HEK293 (cell line): ENCODE results near the gene CDCA3.

Source experiments
- HOXA7 ChIP-seq: sonication (generic); formaldehyde crosslinking; IDR thresholded peaks from 2 replicates; pipeline ENCODE4 v1.8.1; 2022; ENCODE audit warnings: missing genetic modification reagents, borderline replicate concordance
- KLF9 ChIP-seq: fragments of 450-650 bp; formaldehyde crosslinking; IDR thresholded peaks from 2 replicates; pipeline ENCODE4 v1.5.1; 2016; ENCODE audit warnings: missing biosample characterization, missing genetic modification characterization, low read depth
- ZBTB21 ChIP-seq: fragments of 450-650 bp; formaldehyde crosslinking; IDR thresholded peaks from 2 replicates; pipeline ENCODE4 v1.5.1; 2017; ENCODE audit warnings: missing biosample characterization, missing genetic modification characterization
- ZNF24 ChIP-seq: fragments of 450-650 bp; formaldehyde crosslinking; IDR thresholded peaks from 2 replicates; pipeline ENCODE4 v1.5.1; 2016; ENCODE audit warnings: missing biosample characterization, missing genetic modification characterization
- ZNF274 ChIP-seq, 2 experiments: fragments of 200-500 bp in 1 of 2; fragments of 450-650 bp in 1 of 2; sonication (Bioruptor generic) in 1 of 2; formaldehyde crosslinking in 1 of 2; IDR thresholded peaks; 2 replicates each; pipeline versions ENCODE4 v1.5.1 to v1.6.1; 2014 to 2016; ENCODE audit warnings: borderline replicate concordance in 1 of 2, inconsistent platforms in 1 of 2, low read length in 1 of 2, missing biosample characterization in 1 of 2, missing genetic modification characterization in 1 of 2
- ZNF302 ChIP-seq: fragments of 450-650 bp; formaldehyde crosslinking; IDR thresholded peaks from 2 replicates; pipeline ENCODE4 v1.5.1; 2016; ENCODE audit warnings: missing biosample characterization, missing genetic modification characterization, low read depth
- ZNF423 ChIP-seq: fragments of 450-650 bp; formaldehyde crosslinking; IDR thresholded peaks from 2 replicates; pipeline ENCODE4 v1.5.1; 2016; ENCODE audit warnings: missing biosample characterization, missing genetic modification characterization
- ZNF621 ChIP-seq: fragments of 450-650 bp; formaldehyde crosslinking; IDR thresholded peaks from 2 replicates; pipeline ENCODE4 v1.5.1; 2017; ENCODE audit warnings: missing biosample characterization, missing genetic modification characterization
- TF ChIP-seq, protein P1 (sequence below): fragments of 450-650 bp; formaldehyde crosslinking; IDR thresholded peaks from 2 replicates; pipeline ENCODE4 v1.5.1; 2016; ENCODE audit warnings: missing biosample characterization, missing genetic modification characterization
- TF ChIP-seq, protein P2 (sequence below): fragments of 450-650 bp; formaldehyde crosslinking; IDR thresholded peaks from 2 replicates; pipeline ENCODE4 v1.5.1; 2016; ENCODE audit warnings: missing biosample characterization, missing genetic modification characterization
- TF ChIP-seq, protein P3 (sequence below): fragments of 450-650 bp; formaldehyde crosslinking; IDR thresholded peaks from 2 replicates; pipeline ENCODE4 v1.5.1; 2017; ENCODE audit warnings: missing biosample characterization, missing genetic modification characterization

DNA sequence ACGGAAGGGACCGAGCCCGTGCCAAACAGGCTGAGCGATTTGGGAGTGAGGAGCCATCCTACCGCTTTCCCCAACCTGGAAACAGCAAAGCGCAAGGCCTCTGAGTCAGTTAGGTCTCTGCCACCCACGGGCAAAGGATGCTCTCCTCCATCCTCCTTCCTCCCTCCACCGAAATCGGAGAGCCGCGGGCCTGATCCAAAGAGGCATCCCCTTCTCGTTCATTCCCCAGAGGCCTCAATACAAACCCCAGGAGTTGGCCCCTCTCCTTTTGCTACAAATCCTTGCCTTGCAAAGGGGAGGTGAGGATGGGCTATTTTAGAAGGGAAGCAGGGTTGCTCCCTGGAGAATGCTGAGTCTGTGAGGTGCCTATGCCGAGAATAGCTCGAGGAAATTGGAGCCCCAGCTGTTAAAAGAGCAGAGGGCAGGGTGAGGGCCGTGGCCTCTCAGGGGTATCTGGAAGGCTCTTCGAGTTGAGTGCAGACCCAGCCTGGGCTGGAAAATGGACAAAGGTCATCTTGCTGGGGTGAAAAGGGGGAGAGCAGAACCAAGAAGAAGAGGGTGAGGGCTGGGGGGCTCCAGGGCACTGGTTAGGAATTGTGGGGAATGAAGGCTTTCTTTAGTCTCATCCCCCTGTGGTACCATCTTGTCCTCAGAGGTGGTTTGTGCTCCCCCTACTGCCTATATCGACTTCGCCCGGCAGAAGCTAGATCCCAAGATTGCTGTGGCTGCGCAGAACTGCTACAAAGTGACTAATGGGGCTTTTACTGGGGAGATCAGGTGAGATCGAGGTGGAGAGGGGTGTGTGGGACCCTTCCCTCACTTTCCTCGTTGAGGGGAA, 17.3 kb upstream of the CDCA3 start:
- TF ChIP-seq, protein P1, sequence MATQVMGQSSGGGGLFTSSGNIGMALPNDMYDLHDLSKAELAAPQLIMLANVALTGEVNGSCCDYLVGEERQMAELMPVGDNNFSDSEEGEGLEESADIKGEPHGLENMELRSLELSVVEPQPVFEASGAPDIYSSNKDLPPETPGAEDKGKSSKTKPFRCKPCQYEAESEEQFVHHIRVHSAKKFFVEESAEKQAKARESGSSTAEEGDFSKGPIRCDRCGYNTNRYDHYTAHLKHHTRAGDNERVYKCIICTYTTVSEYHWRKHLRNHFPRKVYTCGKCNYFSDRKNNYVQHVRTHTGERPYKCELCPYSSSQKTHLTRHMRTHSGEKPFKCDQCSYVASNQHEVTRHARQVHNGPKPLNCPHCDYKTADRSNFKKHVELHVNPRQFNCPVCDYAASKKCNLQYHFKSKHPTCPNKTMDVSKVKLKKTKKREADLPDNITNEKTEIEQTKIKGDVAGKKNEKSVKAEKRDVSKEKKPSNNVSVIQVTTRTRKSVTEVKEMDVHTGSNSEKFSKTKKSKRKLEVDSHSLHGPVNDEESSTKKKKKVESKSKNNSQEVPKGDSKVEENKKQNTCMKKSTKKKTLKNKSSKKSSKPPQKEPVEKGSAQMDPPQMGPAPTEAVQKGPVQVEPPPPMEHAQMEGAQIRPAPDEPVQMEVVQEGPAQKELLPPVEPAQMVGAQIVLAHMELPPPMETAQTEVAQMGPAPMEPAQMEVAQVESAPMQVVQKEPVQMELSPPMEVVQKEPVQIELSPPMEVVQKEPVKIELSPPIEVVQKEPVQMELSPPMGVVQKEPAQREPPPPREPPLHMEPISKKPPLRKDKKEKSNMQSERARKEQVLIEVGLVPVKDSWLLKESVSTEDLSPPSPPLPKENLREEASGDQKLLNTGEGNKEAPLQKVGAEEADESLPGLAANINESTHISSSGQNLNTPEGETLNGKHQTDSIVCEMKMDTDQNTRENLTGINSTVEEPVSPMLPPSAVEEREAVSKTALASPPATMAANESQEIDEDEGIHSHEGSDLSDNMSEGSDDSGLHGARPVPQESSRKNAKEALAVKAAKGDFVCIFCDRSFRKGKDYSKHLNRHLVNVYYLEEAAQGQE (tag by site-specific recombination), result no peak
- TF ChIP-seq ZNF423 (no peak), KLF9 (tag by site-specific recombination) (no peak), ZBTB21 (tag by site-specific recombination) (no peak), HOXA7 (CRISPR knock-in tag) (no peak), ZNF274 (IDR thresholded peaks at IDR 0.05; ENCODE audit: low read length) (no peak), ZNF274 (tag by site-specific recombination; IDR thresholded peaks at IDR 0.05; ENCODE audit: borderline replicate concordance) (no peak), ZNF621 (tag by site-specific recombination) (no peak), ZNF24 (tag by site-specific recombination) (no peak), ZNF302 (tag by site-specific recombination) (no peak)
- TF ChIP-seq, protein P2, sequence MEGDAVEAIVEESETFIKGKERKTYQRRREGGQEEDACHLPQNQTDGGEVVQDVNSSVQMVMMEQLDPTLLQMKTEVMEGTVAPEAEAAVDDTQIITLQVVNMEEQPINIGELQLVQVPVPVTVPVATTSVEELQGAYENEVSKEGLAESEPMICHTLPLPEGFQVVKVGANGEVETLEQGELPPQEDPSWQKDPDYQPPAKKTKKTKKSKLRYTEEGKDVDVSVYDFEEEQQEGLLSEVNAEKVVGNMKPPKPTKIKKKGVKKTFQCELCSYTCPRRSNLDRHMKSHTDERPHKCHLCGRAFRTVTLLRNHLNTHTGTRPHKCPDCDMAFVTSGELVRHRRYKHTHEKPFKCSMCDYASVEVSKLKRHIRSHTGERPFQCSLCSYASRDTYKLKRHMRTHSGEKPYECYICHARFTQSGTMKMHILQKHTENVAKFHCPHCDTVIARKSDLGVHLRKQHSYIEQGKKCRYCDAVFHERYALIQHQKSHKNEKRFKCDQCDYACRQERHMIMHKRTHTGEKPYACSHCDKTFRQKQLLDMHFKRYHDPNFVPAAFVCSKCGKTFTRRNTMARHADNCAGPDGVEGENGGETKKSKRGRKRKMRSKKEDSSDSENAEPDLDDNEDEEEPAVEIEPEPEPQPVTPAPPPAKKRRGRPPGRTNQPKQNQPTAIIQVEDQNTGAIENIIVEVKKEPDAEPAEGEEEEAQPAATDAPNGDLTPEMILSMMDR, result peak; percentile 65
- TF ChIP-seq, protein P3, sequence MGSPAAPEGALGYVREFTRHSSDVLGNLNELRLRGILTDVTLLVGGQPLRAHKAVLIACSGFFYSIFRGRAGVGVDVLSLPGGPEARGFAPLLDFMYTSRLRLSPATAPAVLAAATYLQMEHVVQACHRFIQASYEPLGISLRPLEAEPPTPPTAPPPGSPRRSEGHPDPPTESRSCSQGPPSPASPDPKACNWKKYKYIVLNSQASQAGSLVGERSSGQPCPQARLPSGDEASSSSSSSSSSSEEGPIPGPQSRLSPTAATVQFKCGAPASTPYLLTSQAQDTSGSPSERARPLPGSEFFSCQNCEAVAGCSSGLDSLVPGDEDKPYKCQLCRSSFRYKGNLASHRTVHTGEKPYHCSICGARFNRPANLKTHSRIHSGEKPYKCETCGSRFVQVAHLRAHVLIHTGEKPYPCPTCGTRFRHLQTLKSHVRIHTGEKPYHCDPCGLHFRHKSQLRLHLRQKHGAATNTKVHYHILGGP (tag by site-specific recombination), result no peak
